ENCODE measurements around the gene MICAL3. TPM values are rescaled to one million over a fixed set of nuclear protein-coding genes. Genes with fewer than 3 reads are reported as not detected.

The MICAL3 gene
- total and polyA plus RNA-seq, 9 of the 15 experiments (the other 6 are each of a cell fraction or from before 2014, with no cell fraction given): 0.53 to 32.1 (median 12.3) TPM

GRCh38 chr22:18056161-18056666 lies 31.9 kb upstream of the MICAL3 start:
- WGBS (ENCODE audit: insufficient coverage, low coverage, missing lambda C conversion rate): 10% methylated on average over 4 of the region's 4 CpGs
- Histone ChIP-seq H3K27me3 (ENCODE audit: control insufficient read depth in 2 of 2, insufficient read depth in 2 of 2, low read length in 2 of 2) (peaks cover 12 to 15% of the 10 kb centered on the region in 2 experiments; a peak in 4 of 5 replicates), H3K36me3 (ENCODE audit: control insufficient read depth, insufficient read depth, low read length) (no peaks in the 10 kb centered on the region), H3K4me1 (replicated peaks in 1 of 2; ENCODE audit: control insufficient read depth in 2 of 2, insufficient read depth in 2 of 2, low read length in 2 of 2) (peaks cover 11 to 16% of the 10 kb centered on the region in 2 experiments; a peak in 4 of 5 replicates), H3K9ac (ENCODE audit: insufficient read depth in 1 of 2, low read depth in 2 of 2, low read length in 2 of 2) (peak overlapping the region in 1 of 2 experiments; percentile 57; a peak in 1 of 4 replicates), H3K79me2 (ENCODE audit: control insufficient read depth, insufficient read depth, low read length) (no peaks in the 10 kb centered on the region), H4K20me1 (replicated peaks; ENCODE audit: control insufficient read depth, insufficient read depth, low read length) (no peaks in the 10 kb centered on the region), H3K9me3 (replicated peaks; ENCODE audit: control insufficient read depth, insufficient read depth, low read depth, low read length) (no peaks in the 10 kb centered on the region), H2AFZ (ENCODE audit: low read depth, low read length) (peak overlapping the region; percentile 2; the same call in 1 of the 2 replicates), H3K27ac (ENCODE audit: extremely low read depth, low read depth, low read length) (no peak overlapping the region), H3K9me1 (ENCODE audit: control insufficient read depth, insufficient read depth, low read length) (no peaks in the 10 kb centered on the region), H3K4me2 (ENCODE audit: insufficient read depth, low read length) (peak overlapping the region; percentile 9; the same call in 1 of the 2 replicates), H3K4me3 (no peak overlapping the region)
- intact Hi-C loops (cut with micrococcal nuclease) (no loop called here), in situ Hi-C loops (cut with MboI) (no loop called here)
- ChIA-PET CTCF (ENCODE audit: low intra/inter-chr PET ratio) (no interaction called here), POLR2A (interaction anchor here (0.5 to 1.8 kb wide), 9 partner anchors 12 to 1391 kb away, joined by 3 to 11 read pairs (median 3); partner anchors contain the start of genes C22orf39 and PEX26)
- peak in 2 of 4 experiments; percentile 31 to 45 for DNase-seq (ENCODE audit: extremely low read depth in 1 of 4, low spot score in 3 of 4)
- BruUV-seq (replicated peaks): no TSS peak
- peak; percentile 44 for FAIRE-seq
- peak; percentile 72 for ATAC-seq
- TF ChIP-seq VEZF1 (CRISPR knock-in tag; IDR thresholded peaks at IDR 0.05): peak; percentile 67; the same call in 1 of the 2 replicates
- TF ChIP-seq NCOR1 (IDR thresholded peaks at IDR 0.05): no peak
- 0 out of 4 replicates have a peak, but pooled peaks of 1 of the 2 experiments have one; percentile 9 for TF ChIP-seq FOXK2 (conservative IDR thresholded peaks at IDR 0.05 in 1 of 2, IDR thresholded peaks at IDR 0.05 in 1 of 2; ENCODE audit: low read depth in 2 of 2)
- 0 out of 2 replicates have a peak, but pooled peaks have one; percentile 6 for TF ChIP-seq JUN (IDR thresholded peaks at IDR 0.05; ENCODE audit: borderline replicate concordance, low read depth, low read length)
- TF ChIP-seq JUN (CRISPR knock-in tag; IDR thresholded peaks at IDR 0.05; ENCODE audit: borderline replicate concordance): no peak
- no peak for TF ChIP-seq CHAMP1 (IDR thresholded peaks at IDR 0.05)
- peak; percentile 71; the same call in 1 of the 2 replicates for TF ChIP-seq CTBP1 (IDR thresholded peaks at IDR 0.05; ENCODE audit: borderline replicate concordance)
- peak; percentile 2 for TF ChIP-seq MEIS2 (IDR thresholded peaks at IDR 0.05; ENCODE audit: partially characterized antibody)
- TF ChIP-seq GATA2 (CRISPR knock-in tag; IDR thresholded peaks at IDR 0.05): 0 out of 2 replicates have a peak, but pooled peaks have one; percentile 14
- TF ChIP-seq FOXA3 (CRISPR knock-in tag; conservative IDR thresholded peaks at IDR 0.05 in 1 of 2, IDR thresholded peaks at IDR 0.05 in 1 of 2): peak in 1 of 2 experiments; percentile 74; a peak in 2 of 4 replicates

All from K562 (cell line).